Body of pancreas (tissue), 4 donors: ENCODE results near the gene NRCAM.

Experiments used
- POLR2A ChIP-seq, 3 donors: fragments of 450-650 bp; IDR thresholded peaks; one replicate each; pipeline ENCODE4 v1.6.1; 2016; ENCODE audit warnings: antibody characterized with exemption in 3 of 3, mild to moderate bottlenecking in 2 of 3
- TF ChIP-seq, protein P1 (sequence below), 7 experiments: fragments of 450-650 bp in 4 of 7; fragments of 200-600 bp in 3 of 7; sonication (generic) in 3 of 7; IDR thresholded peaks; one replicate each; pipeline ENCODE4 v1.5.1; 2016 to 2019; ENCODE audit warnings: antibody characterized with exemption in 7 of 7

- TF ChIP-seq POLR2A (IDR thresholded peaks at IDR 0.05), result no peak
- TF ChIP-seq, protein P1, sequence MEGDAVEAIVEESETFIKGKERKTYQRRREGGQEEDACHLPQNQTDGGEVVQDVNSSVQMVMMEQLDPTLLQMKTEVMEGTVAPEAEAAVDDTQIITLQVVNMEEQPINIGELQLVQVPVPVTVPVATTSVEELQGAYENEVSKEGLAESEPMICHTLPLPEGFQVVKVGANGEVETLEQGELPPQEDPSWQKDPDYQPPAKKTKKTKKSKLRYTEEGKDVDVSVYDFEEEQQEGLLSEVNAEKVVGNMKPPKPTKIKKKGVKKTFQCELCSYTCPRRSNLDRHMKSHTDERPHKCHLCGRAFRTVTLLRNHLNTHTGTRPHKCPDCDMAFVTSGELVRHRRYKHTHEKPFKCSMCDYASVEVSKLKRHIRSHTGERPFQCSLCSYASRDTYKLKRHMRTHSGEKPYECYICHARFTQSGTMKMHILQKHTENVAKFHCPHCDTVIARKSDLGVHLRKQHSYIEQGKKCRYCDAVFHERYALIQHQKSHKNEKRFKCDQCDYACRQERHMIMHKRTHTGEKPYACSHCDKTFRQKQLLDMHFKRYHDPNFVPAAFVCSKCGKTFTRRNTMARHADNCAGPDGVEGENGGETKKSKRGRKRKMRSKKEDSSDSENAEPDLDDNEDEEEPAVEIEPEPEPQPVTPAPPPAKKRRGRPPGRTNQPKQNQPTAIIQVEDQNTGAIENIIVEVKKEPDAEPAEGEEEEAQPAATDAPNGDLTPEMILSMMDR (IDR thresholded peaks at IDR 0.05), result no peak
Observed at GRCh38 chr7:108434010-108434409, 22.2 kb downstream of the NRCAM start.
